ENCODE measurements around the gene BIRC6. TPM values are rescaled to one million over a fixed set of nuclear protein-coding genes. Genes with fewer than 3 reads are reported as not detected.
"Not testable (repeated sequence)": the region's sequence is repeated elsewhere in the genome, so short reads cannot be mapped to it uniquely, and the experiment has no call there.

The BIRC6 gene
- total RNA-seq, 1 experiment from 2014 or later: 70.5 TPM

- DNase-seq (ENCODE audit: low spot score): no peak
Observed at GRCh38 chr2:32502941-32503340, 146.1 kb downstream of the BIRC6 start.

- DNase-seq (ENCODE audit: low spot score): no peak
Observed at GRCh38 chr2:32504877-32505478, 148.2 kb downstream of the BIRC6 start.

- no peak for DNase-seq (ENCODE audit: low spot score)
Observed at GRCh38 chr2:32506446-32506845, 149.6 kb downstream of the BIRC6 start.

GRCh38 chr2:32514946-32515345 lies 158.1 kb downstream of the BIRC6 start:
- no peak for DNase-seq (ENCODE audit: low spot score)

GRCh38 chr2:32516567-32516966 lies 159.7 kb downstream of the BIRC6 start:
- no peak for DNase-seq (ENCODE audit: low spot score)

GRCh38 chr2:32522770-32523169 lies 165.9 kb downstream of the BIRC6 start:
- no peak for DNase-seq (ENCODE audit: low spot score)

GRCh38 chr2:32523686-32524085 lies 166.9 kb downstream of the BIRC6 start:
- no peak for DNase-seq (ENCODE audit: low spot score)

- DNase-seq (ENCODE audit: low spot score): no peak
Observed at GRCh38 chr2:32532341-32532740, 175.5 kb downstream of the BIRC6 start.

- DNase-seq (ENCODE audit: low spot score): no peak
Observed at GRCh38 chr2:32532961-32533360, 176.1 kb downstream of the BIRC6 start.

GRCh38 chr2:32534831-32535230 lies 178.0 kb downstream of the BIRC6 start:
- DNase-seq (ENCODE audit: low spot score): no peak

- no peak for DNase-seq (ENCODE audit: low spot score)
Observed at GRCh38 chr2:32538735-32539134, 181.9 kb downstream of the BIRC6 start.

GRCh38 chr2:32552483-32552882 lies 195.7 kb downstream of the BIRC6 start:
- DNase-seq (ENCODE audit: low spot score): not testable (repeated sequence)

- peak; percentile 40 for DNase-seq (ENCODE audit: low spot score)
Observed at GRCh38 chr2:32553829-32554432, 197.1 kb downstream of the BIRC6 start.

- no peak for DNase-seq (ENCODE audit: low spot score)
Observed at GRCh38 chr2:32558492-32558891, 201.7 kb downstream of the BIRC6 start.

- no peak for DNase-seq (ENCODE audit: low spot score)
Observed at GRCh38 chr2:32559136-32559535, 202.3 kb downstream of the BIRC6 start.

GRCh38 chr2:32562906-32563305 lies 206.1 kb downstream of the BIRC6 start:
- DNase-seq (ENCODE audit: low spot score): no peak

- no peak for DNase-seq (ENCODE audit: low spot score)
Observed at GRCh38 chr2:32564417-32565035, 207.7 kb downstream of the BIRC6 start.

GRCh38 chr2:32565902-32566301 lies 209.1 kb downstream of the BIRC6 start:
- DNase-seq (ENCODE audit: low spot score): no peak

GRCh38 chr2:32572030-32572429 lies 215.2 kb downstream of the BIRC6 start:
- no peak for DNase-seq (ENCODE audit: low spot score)

- no peak for DNase-seq (ENCODE audit: low spot score)
Observed at GRCh38 chr2:32572737-32573136, 215.9 kb downstream of the BIRC6 start.

GRCh38 chr2:32591669-32592463 lies 235.0 kb downstream of the BIRC6 start:
- no peak for DNase-seq (ENCODE audit: low spot score)

GRCh38 chr2:32594573-32594972 lies 237.8 kb downstream of the BIRC6 start:
- no peak for DNase-seq (ENCODE audit: low spot score)
